Subcutaneous adipose tissue (tissue), 4 donors: Measurements from ENCODE around the gene TBX10. TPM values are rescaled to one million over a fixed set of nuclear protein-coding genes. Genes with fewer than 3 reads are reported as not detected.

Experiments
- total RNA-seq, 4 donors: library from RNA; depleted of rRNA; stranded (reverse); fragments of >200 nt; gene quantifications; one replicate each; pipeline ENCODE4 v1.1.0, GENCODE V29; 2016
- TF ChIP-seq, protein P1 (sequence below): fragments of 450-650 bp; IDR thresholded peaks from one replicate; pipeline ENCODE4 v1.5.1; 2016; ENCODE audit warnings: low read depth, mild to moderate bottlenecking, control low read depth, antibody characterized with exemption, moderate library complexity

TBX10 gene
- total RNA-seq, 4 donors from 2014 or later, result not detected

DNA sequence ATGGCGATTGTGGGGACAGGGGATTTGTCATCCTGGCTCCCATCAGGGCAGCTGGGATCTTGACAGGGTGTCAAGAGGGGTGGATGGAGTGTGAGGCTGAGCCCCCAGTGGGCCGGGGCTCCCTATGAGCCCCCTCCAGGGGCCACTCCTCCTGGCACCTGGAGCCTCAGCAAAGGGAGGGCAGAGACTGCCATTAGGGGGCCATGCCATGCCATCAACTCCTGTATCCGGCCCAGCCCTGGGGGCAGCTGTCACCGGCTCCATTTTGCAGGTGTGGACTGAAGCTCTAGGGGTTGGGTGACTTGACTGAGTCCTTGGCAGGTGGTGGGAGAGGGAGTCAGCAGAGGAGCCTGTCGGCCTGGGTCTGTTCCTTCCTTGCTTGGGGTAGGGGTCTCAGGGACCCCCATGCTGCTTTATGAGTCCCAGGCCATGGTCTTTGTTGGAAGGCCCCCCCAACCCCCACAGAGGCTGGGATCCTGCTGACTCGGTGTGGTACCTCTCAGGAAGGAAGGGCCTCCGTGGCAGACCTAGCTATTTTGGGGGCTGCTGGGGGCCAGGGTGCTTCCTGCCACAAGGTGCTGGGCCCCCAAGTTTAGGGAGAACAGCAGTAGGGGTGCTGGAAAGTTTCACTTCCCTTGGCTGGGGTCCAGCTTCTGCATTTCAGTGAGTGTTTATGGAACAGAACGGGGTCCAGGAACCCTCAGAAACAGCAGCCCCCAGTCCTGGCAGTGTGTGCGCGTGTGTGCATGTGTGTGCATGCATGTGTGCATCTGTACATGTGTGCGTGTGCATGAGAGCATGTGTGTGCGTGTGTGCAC is 9.4 kb upstream of the TBX10 start:
- TF ChIP-seq, protein P1, sequence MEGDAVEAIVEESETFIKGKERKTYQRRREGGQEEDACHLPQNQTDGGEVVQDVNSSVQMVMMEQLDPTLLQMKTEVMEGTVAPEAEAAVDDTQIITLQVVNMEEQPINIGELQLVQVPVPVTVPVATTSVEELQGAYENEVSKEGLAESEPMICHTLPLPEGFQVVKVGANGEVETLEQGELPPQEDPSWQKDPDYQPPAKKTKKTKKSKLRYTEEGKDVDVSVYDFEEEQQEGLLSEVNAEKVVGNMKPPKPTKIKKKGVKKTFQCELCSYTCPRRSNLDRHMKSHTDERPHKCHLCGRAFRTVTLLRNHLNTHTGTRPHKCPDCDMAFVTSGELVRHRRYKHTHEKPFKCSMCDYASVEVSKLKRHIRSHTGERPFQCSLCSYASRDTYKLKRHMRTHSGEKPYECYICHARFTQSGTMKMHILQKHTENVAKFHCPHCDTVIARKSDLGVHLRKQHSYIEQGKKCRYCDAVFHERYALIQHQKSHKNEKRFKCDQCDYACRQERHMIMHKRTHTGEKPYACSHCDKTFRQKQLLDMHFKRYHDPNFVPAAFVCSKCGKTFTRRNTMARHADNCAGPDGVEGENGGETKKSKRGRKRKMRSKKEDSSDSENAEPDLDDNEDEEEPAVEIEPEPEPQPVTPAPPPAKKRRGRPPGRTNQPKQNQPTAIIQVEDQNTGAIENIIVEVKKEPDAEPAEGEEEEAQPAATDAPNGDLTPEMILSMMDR, result no peak

DNA sequence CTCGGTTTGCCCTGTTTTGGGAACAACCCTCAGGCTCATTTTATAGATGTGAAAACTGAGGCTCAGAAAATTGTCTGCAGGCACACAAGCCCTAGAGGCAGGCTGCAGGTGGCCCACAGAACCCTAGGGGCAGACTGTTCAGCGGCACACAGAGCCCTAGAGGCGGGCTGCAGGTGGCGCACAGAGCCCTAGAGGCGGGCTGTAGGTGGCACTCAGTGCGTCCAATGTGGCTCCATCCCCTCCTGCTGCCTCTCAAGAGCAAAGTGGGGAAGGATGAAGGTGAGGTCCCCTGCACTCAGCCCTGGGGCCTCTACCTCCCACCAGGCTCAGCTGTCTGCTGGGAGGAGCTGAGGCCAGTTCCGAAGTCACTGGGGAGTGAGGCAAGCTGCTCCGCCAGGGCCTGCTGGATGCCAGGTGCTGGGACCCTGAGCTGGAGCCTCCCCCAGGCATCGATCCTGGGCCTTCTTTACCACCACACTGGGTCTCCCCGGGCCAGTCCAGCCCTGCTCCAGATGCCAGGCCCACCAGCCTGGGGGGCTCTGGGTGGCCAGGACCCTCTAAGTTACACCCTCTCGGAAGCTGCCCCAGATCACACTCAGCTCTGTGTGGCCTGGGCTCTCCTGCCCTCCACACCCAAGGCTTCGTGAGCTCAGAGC is 8.7 kb upstream of the TBX10 start:
- TF ChIP-seq, protein P1, result no peak

DNA sequence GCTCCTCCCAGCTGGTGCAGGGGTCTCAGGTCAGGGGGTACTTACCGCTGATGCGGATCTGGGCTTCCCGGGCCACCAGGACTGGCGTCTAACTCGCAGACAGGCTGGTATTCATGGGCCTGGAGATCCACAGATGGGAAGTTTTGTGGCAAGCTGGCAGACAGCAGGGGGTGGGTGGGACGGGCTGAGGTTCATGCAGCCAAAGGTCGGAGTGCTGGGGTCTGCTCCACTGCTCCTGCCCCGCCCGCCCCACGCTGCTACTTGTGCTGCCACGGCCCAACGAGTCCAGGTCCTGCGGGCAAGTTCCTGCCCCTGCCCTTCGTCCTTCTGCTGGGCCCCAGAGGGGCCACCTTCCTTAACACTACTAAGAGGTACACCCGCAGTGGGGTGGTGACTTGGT is 7.9 kb upstream of the TBX10 start:
- TF ChIP-seq, protein P1, result no peak

DNA sequence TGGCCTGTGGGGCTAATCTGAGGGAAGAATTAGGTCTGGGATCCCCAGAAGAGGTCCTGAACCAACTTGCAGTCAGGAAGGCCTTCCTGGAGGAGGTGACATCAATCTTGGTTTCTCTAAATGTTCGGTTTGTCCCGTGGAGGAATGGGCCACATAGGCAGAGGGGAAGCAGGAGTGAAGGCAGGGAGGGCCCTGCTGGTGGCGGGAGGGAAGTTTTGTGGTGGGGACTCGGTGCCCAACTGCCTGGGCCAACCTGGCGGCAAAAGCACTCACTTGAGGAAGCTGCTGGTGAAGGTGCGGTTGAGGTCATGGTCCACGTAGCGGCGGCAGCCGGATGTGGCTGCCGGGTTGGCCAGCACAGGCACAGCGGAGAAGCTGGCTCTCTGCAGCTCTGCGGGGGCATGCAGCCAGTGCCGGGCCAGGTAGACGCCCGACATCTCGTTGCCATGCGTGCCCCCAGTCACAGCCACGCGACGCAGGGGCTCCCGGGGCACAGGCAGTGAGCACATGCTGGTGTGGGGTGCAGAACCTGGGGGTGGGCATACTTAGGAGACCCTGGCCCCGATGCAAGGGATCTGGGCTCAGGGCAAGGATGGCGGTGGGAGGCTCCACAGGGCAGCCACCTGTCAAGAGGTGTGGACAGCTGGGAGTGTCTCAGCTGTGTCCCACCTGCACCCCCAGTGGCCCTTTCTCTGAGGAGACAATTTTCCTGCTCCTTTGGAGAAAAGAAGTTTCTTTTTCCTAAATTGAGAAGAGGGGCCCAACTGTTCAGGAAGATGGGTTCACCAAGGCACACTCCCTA is 7.2 kb upstream of the TBX10 start:
- TF ChIP-seq, protein P1, result no peak

DNA sequence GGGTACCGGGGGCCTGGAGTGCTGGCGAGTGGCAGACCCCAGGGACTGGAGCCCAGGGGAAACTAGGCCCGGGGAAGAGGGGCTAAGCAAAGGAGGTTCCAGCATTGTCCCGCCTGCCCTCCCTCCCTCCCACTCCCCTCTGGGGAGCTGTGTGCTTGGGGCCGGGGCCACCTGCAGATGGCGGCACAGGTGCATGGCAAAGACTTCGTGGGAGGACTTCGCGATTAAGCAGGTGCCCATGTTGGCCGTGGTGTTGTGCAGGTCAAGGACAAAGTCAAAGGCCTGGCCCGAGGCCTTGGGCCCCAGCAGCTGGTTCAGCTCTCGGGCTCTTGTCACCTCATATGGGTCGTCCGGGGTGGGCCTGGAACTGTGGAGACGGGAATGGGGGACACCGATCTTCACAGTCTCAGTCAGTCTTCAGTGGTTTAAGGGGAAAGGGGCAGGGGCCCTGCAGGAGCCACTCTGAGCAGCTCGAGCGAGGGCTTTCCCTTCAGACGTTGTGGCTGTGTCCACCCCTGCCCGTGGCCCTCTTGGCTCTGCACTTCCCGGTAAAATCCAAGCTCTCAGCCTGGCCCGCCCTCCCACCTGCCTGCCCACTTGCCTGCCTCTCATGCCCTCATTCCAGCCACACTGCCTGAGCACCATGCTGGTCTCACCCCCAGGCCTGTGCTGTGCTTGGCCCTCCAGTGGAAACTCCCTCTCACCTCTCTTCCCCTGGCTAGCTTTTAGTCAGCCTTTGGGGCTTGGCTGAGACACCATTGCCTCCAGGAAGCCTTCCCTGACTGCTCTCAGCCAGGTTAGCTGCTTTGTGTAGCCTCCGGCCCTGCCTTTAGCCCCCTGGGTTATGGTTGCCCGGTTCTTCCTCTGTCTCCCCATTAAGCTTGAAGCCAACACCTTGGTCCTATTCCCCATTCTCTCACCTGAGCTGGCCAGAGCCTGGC is 6.2 kb upstream of the TBX10 start:
- TF ChIP-seq, protein P1, result no peak

DNA sequence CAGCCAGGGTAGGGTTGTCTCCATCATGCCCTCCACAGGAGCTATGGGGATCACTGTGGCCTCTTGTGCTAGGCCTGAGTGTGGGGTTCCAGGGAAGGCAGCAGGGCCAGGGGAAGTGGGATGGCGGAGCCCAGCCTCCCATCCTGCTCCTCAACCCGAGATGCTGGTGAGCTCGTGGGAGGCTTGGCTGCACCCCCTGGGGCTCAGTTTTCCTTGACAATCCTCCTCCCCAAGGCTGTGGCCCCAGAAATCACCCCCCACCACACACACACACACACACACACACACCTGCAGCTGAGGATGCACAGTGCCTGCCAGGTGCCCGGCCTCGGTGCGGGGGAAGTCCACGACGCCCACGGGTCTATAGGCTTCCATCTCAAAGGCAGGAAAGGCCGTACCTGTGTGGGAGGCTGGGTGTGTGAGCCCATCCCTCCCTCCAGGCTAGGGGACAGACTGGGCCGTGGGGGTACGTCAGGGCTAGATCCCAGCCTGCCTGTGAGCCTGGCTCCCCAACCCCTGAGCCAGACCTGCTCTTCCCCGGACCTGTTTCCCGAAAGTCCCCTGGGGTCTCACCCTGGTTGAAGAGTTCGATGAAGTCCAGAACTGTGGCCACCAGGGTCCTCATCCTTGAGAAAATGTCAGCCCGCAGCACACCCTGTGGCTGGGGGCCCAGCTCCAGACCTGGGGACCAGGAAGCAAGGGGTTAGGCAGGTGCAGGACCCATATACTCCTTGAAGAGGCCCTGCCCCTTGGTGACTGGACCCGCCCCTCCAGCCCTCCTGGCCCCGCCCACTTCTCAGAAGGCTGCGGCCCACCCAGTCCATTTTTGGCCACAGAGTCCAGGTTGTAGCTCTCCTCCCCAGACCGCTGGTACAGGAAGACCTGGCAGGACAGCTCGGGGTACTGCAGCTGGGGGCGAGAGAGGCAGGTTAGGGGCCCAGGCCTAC is 5.2 kb upstream of the TBX10 start:
- TF ChIP-seq, protein P1, result no peak
